Measurements from ENCODE around the gene AGAP3. TPM values are rescaled to one million over a fixed set of nuclear protein-coding genes. Genes with fewer than 3 reads are reported as not detected.
A peak's percentile ranks its signal among the peaks of the same experiment; 100 is the strongest.

AGAP3 gene
- total RNA-seq, 1 donor from 2014 or later = 110 TPM

GRCh38 chr7:151179287-151179860, 93.1 kb downstream of the AGAP3 start:
- no peak for DNase-seq (ENCODE audit: low read depth)

DNA sequence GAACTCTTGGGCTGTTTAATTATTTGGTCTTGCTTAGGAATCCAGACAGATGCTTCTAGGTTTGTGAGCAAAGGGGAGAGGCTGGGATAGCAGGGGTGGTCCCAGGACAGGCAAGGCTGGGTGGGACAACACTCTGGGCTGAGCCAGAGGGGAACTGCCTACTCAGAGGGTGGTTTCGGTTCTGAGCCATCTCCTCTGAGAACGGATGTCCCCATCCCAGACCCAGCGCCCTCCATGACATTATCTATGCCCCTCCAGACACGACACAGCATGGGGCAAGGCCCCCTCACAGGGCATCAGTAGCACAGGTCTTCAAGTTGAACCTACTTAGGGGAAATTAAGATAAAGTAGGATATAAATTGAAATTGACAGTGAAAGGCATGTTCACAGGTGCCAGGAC, 93.7 kb downstream of the AGAP3 start:
- DNase-seq (ENCODE audit: low read depth) = no peak

GRCh38 chr7:151181011-151181431, 94.7 kb downstream of the AGAP3 start:
- DNase-seq (ENCODE audit: low read depth) = peak; percentile 11

- no peak for DNase-seq (ENCODE audit: low read depth)
These were observed 99.7 kb downstream of the AGAP3 start for GRCh38 chr7:151185762-151186639.

GRCh38 chr7:151186640-151187408, 100.5 kb downstream of the AGAP3 start, which contains the start of gene ASB10:
TSS of gene ASB10 (minus strand) at chr7:151187250. CDS start at chr7:151187130, 120 bp downstream.
- no peak for DNase-seq (ENCODE audit: low read depth)

DNA sequence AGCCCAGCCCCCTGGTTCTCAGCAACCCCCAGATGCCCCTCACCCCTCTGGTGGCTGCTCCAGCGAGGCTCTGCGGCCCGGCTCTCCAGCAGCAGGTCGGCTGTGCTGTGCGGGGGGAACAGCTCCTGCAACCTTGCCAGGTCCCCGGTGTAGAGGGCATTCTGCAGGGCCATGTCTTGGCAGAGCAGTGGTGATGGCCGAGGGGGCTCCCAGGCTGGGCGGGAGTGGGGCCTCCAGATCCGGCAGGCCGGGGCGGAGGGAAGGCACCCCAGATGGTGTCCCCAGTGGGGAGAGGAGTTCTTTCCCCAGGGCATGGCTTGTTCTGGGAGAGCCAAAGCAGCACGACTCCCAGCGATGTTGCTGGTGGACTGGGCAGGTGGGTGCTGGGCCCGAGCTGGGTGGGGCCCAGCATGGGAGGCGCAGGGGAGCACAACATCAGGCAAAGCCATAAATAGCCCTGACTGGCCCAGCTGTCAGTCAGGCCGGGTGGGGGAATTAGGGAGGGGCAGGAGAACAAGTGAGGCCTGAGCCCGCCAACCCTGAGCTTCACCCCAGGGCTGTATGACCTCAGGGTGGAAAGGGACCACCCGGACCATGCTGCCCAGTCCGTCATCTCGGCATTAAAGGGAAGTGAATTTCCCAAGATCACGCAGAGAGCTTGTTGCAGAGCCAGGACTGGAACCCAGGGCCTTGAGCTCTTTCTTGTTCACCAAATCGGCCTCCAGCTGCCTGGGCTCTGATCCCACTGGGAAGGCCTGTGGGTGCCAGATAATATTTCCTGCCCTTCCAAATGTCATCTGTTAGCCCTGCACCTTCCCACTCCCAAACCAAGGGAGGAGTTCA, 101.4 kb downstream of the AGAP3 start:
- DNase-seq (ENCODE audit: low read depth) = peak; percentile 50

- DNase-seq (ENCODE audit: low read depth) = no peak
These were observed 101.9 kb downstream of the AGAP3 start for GRCh38 chr7:151188252-151188542.

DNA sequence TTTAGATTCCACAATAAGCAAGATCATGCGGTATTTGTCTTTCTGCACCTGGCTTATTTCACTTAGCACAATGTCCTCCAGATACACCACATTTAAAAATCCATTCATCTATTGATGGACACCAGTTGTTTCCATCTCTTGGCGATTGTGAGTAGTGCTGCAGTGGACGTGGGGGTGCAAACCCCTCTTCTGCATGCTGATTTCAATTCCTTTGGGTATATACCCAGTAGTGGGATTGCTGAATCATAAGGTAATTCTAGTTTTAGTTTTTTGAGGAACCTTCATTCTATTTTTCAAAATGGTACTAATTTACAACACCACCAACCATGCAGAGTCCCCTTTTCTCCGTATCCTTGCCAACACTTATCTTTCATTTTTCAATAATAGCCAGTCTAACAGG, 102.8 kb downstream of the AGAP3 start:
- DNase-seq (ENCODE audit: low read depth) = no peak

- DNase-seq (ENCODE audit: low read depth) = peak; percentile 33
These were observed 105.3 kb downstream of the AGAP3 start for GRCh38 chr7:151191544-151191943.

- no peak for DNase-seq (ENCODE audit: low read depth)
These were observed 105.8 kb downstream of the AGAP3 start for GRCh38 chr7:151192002-151192539.

DNA sequence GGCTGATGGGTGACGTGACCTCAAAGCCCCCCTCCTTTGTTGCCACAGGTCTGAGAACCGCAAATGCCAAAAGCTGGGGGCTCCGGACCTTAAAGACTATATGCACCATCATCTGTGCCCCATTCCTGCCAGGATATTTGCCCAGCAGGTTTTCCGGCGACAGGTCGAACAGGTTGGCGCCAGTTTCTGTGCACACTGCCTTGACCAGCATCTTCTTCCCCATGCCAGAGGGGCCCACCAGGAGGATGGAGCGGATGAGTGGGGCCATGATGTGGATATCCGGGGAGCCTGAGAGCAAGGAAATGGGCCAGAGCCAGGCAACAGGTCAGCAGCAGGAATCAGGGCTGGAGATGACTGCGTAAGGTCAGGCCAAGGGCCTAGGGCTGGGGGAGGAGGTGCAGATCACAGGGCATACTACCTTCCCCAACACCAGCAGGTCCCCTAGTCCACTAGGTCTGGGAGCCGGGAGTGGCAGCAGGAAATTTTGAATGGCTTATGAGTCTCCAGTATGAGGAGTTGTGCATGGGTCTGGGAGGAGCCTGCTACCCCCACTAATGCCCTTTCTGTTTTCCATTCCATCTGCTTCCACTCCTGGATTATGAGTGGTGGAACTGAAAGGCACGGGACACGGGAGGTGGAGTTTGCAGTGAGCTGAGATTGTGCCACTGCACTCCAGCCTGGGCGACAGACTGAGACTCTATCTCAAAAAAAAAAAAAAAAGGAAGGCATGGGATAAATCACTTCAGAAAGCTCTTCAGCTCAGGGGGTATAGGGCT, 107.1 kb downstream of the AGAP3 start:
- DNase-seq (ENCODE audit: low read depth) = no peak

Other genes starting within 250 kb of the AGAP3 start
- 0.21 and 0.62 TPM in 2 replicates for gene AOC1, start 234.0 kb upstream of the AGAP3 start, total RNA-seq
- 6.9 and 8.7 TPM in 2 replicates for gene KCNH2, start 108.2 kb upstream of the AGAP3 start, total RNA-seq
- not detected in 2 replicates for gene NOS3, start 95.5 kb upstream of the AGAP3 start, total RNA-seq
- 0.11 and 0.21 TPM in 2 replicates for gene ATG9B, start 62.0 kb upstream of the AGAP3 start, total RNA-seq
- 47.8 and 53.0 TPM in 2 replicates for gene ABCB8, start 58.0 kb upstream of the AGAP3 start, total RNA-seq
- gene ASIC3, start 37.9 kb upstream of the AGAP3 start, total RNA-seq = 3.6 and 5.5 TPM in 2 replicates
- 34.0 TPM in 2 replicates for gene CDK5, start 28.6 kb upstream of the AGAP3 start, total RNA-seq
- 516 and 662 TPM in 2 replicates for gene SLC4A2, start 26.9 kb upstream of the AGAP3 start, total RNA-seq
- 177 and 198 TPM in 2 replicates for gene FASTK, start 5.7 kb upstream of the AGAP3 start, total RNA-seq
- 59.9 and 60.7 TPM in 2 replicates for gene TMUB1, start 3.0 kb upstream of the AGAP3 start, total RNA-seq
- gene GBX1, start 81.2 kb downstream of the AGAP3 start, total RNA-seq = not detected in 2 replicates
- 0.99 TPM in 1 of 2 replicates, not detected in the other for gene ASB10, start 100.8 kb downstream of the AGAP3 start, total RNA-seq
- not detected in 2 replicates for gene H2BK1, start 124.0 kb downstream of the AGAP3 start, total RNA-seq
- gene ABCF2, start 140.7 kb downstream of the AGAP3 start, total RNA-seq = 102 and 105 TPM in 2 replicates
- 136 and 142 TPM in 2 replicates for gene CHPF2, start 146.0 kb downstream of the AGAP3 start, total RNA-seq
- 251 and 274 TPM in 2 replicates for gene SMARCD3, start 162.2 kb downstream of the AGAP3 start, total RNA-seq